ENCODE data around the gene NUP62CL.

DNA sequence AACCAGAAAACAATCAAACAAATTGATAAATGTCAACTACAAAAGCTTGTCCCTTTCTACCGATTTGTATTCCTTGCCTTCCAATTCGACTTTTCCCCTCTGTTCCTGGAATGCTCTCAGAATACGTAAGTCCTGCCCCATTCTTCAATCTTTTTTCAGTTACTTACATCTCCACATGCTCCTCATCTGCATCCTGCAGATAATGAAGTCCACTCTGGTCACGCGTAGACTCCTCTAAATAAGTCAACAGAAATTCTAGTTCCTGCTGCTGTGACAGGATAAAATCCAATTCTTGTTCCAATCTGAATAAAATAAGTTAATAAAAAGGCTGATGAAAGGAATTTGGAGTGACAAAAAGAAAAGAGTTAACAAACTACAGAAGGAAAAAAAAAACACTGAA, 53.2 kb downstream of the NUP62CL start:
- TF ChIP-seq CHD2 (IDR thresholded peaks at IDR 0.05; ENCODE audit: low read length, partially characterized antibody) (no peak), CEBPB (IDR thresholded peaks at IDR 0.05) (no peak), EP300 (IDR thresholded peaks at IDR 0.05) (no peak), NR3C1 (IDR thresholded peaks at IDR 0.05) (no peak), POLR2A (IDR thresholded peaks at IDR 0.05; ENCODE audit: low read length) (no peak), NFE2L2 (conservative IDR thresholded peaks at IDR 0.05; ENCODE audit: low read length) (no peak), CHD4 (IDR thresholded peaks at IDR 0.05; ENCODE audit: borderline replicate concordance) (no peak), RAD21 (conservative IDR thresholded peaks at IDR 0.05 in 1 of 2, IDR thresholded peaks at IDR 0.05 in 1 of 2) (no peak), CBX2 (IDR thresholded peaks at IDR 0.05; ENCODE audit: borderline replicate concordance, low read depth) (no peak)
- TF ChIP-seq, protein P1, sequence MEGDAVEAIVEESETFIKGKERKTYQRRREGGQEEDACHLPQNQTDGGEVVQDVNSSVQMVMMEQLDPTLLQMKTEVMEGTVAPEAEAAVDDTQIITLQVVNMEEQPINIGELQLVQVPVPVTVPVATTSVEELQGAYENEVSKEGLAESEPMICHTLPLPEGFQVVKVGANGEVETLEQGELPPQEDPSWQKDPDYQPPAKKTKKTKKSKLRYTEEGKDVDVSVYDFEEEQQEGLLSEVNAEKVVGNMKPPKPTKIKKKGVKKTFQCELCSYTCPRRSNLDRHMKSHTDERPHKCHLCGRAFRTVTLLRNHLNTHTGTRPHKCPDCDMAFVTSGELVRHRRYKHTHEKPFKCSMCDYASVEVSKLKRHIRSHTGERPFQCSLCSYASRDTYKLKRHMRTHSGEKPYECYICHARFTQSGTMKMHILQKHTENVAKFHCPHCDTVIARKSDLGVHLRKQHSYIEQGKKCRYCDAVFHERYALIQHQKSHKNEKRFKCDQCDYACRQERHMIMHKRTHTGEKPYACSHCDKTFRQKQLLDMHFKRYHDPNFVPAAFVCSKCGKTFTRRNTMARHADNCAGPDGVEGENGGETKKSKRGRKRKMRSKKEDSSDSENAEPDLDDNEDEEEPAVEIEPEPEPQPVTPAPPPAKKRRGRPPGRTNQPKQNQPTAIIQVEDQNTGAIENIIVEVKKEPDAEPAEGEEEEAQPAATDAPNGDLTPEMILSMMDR (IDR thresholded peaks at IDR 0.05): no peak
